NCI-H2029 treated with DMSO at 0.1 percent for 48 hours (cell line): Measurements from ENCODE around the gene RAB35.
A peak's percentile ranks its signal among the peaks of the same experiment; 100 is the strongest.

ENCODE experiments used
- DNase-seq: peaks from one replicate; lab custom pipeline; 2025; lab: John Stamatoyannopoulos, UW

Gene RAB35

DNA sequence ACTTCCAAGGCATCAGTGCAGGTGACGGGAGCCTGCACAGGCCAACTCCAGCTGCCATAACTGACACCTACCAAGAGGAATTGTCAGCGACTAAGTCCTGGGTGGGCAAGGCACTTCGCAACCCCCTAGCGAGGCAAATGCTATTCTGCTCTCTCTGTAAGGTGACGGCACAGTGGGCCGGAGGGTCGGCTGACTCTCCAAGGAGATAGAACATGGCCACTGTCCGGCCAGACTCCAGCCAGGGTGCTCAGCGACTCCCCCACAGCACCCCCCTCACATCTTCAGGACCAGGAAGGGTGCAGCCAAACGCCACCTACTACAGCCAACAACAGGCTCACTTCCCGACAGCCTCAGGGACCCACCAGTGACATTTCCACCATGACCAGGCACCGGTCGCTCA is 13.2 kb downstream of the RAB35 start:
- no peak for DNase-seq

GRCh38 chr12:120103044-120103338 is 13.6 kb downstream of the RAB35 start:
- DNase-seq: no peak

DNA sequence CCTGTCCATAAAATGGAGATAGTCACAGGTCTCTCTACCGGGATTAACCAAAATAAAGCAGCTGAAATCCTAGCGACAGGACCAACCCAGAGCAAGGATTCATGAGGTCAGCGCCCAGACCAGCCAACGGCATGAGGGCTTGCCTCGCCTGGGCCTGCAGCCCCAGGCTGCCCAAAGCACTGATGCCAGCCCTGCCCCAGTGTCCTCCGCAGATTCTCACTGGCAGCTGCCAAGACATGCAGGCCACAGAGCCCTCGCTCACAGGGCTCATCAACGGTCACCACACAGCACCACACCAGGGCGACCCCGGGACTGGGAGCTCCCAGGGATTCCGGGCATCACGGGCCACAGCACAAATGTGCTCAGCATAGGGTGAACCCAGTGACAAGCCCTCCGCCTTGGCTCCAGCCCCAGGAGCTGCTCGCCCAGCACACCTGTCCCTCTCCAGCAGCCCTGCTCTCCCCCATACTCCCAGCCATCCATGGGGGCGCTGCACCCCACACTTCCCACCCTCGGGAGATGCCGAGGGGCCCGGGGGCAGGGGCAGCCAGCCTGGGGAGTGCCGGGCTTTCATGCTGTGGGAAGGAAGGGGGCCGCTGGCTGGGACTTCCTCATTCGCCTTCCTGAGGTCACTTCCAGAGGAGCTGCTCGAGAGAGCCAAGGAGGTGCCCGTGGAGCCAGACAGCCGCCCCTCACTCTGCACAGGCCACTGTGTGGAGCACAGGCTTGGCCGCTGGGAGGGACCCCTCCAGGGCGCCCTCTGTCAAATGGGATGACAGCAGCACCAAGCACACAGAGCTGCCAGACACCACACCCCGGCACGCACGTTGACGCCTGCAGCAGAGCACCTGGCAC is 14.1 kb downstream of the RAB35 start:
- DNase-seq: no peak

DNA sequence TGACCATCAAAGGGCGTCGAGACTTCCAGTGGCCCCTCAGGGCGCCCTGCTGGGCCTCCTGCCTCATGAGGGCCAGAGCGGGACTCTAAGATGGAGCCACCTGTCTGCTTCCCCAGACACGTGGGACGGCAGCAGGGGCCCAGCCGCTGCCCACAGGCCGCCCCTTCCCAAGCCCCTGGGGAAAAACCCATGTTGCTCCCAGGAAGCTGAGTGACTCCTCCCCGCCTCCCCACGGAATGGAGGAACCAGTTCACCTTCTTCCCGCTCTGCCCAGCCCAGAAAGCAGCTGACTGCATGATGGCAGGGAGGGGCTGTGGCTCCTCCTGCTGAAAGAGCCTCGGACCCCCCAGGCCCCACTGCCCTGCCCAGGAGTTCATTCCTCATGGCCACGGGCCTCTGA is 14.9 kb downstream of the RAB35 start:
- no peak for DNase-seq

DNA sequence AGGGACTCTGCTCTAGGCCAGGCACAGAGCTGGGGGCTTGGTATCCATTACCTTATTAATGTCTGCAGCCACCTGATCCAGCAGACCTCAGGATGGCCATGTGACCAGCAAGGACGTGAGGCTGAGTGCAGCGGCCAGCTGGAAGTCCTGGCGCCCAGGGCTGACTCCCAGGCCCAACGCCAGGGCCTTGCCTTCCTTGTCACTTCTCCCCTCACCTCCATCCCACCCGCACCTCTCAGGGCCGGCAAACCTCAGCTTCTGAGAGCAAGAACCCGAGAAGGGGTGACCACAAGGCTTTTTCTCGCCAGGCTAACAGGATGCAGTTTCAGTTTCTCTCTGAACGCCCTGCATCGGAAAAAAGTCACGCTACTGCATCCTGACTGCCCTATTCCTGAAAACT is 15.4 kb downstream of the RAB35 start:
- no peak for DNase-seq

DNA sequence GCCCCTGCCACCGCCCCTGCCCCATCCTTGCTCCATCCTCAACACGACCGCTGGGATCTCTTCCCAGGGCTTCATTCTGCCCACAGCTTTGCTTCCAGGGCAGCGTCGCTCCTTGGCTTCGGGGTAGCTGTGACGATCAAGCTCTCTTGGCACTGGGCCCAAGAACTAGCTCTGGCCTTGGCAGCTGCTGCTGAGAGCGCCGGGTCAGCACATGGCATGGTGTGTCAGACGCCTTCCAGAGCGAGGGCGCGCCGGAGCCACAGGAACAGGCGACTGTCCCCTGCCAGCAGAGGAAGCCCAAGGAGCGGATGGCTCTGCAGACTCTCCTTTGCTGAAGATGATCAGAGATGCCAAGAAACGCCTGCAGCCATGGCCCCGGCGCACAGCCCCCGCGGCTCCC is 15.9 kb downstream of the RAB35 start:
- peak; percentile 13 for DNase-seq

GRCh38 chr12:120099738-120100137 is 16.8 kb downstream of the RAB35 start:
- DNase-seq: no peak

- no peak for DNase-seq
These were observed 17.6 kb downstream of the RAB35 start for GRCh38 chr12:120098756-120099470.

GRCh38 chr12:120096671-120097202 is 19.8 kb downstream of the RAB35 start:
- no peak for DNase-seq

DNA sequence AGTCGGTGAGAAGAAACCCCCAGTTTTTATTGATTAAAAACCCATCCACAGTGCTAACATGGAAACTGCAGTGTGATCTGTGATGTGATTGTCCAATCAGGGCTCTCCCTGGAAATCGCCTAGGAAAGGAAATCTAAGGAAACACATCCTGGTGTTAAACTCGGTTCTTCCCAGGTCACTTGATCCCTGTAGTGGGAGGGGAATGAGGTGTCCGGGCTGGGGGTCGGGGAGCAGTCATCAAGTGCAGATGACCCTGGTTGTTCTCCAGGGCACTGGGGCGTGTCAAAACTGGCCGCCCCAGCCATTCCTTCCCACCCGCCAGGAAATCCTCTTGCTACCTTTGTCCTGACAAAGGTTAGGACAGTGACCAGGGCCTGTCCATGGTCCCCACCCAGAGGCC is 20.8 kb downstream of the RAB35 start:
- no peak for DNase-seq

DNA sequence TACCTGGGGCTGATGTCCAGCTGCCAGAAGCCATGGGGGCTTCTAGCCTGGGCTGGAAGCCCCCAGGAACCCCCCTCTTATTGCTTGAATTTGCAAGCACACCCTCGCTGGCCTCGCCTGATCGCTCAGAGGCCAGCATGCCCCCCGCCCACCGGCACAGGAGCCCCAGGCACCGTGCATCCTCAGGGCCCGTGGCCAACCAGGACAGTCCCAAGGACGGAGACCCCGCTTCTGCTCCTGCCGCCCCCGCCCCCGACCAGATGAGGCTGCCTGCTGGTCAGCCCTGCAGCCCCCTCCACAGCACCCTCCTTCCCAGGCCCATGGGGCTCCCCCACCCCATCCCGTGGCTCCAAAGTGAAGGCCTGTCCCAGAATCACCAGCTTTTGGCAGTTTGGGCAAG is 21.2 kb downstream of the RAB35 start:
- no peak for DNase-seq

- no peak for DNase-seq
These were observed 22.1 kb downstream of the RAB35 start for GRCh38 chr12:120094485-120094884.

- no peak for DNase-seq
These were observed 22.8 kb downstream of the RAB35 start for GRCh38 chr12:120093592-120094355.

- DNase-seq: no peak
These were observed 23.3 kb downstream of the RAB35 start for GRCh38 chr12:120093336-120093591.

GRCh38 chr12:120092551-120093335 is 23.8 kb downstream of the RAB35 start:
- no peak for DNase-seq

DNA sequence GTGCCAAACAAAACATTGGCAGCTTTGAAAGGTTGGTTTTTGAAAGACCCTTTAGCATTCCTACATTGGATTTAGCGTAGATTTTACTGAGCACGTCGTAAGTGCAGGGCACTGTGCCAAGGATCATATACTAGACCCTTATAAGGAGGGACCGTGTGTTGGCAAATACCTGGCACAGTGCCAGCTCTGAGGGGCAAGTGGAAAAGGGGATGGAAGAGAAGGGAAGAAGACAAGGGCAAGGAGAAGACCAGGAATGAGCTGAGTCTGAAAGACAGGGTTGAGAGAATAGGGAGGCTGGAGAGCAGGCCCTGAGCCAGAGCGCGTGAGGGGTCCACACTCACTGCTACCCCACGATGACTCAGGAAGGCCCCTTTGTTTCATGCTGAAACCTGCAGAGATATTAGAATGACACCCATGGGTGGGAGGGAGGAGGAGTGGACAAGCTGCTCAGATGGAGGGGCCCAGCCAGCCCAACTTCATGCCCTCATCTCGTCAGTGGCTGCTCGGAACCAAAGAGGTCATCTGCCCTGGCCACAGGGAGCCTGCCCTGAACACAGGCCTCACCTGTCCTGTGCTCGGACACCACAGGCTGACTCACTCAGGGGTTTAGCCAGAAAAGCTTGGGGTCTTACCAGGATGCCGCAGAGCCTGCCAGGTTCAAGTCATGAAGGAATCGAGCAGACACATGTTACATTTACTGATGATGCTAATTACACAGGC is 25.0 kb downstream of the RAB35 start:
- DNase-seq: no peak

DNA sequence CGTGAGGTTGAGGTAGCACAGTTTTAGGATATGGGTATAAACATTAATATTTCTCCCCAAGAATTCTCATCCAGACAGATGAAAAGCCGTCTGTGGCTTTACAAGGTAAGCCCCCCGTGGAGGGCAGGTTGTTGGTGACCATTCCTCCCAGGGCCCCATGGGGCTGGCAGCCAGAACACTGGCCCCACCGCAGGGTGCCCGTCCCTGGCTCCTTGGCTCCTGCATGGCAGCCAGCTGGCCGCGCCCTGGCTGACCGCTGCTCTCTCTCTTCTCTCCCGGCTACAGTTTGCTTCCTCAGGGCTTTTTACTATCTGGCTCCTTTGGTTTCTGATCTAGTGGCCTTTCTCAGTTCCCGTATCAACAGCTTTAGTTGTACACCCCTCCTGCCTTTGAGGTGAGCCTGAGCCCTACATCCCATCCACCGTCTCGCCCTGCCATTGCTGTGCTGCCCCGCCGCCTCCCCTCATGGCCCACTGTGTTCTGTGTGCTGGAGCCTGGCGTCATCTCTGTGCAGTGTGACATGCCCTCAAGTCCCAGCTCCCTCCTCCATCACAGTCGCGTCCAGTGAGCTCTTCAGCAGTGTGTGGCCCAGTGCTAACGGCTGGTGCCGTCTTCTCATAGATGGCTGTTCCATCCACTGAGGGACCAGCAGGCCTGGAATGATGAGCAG is 25.8 kb downstream of the RAB35 start:
- DNase-seq: no peak

DNA sequence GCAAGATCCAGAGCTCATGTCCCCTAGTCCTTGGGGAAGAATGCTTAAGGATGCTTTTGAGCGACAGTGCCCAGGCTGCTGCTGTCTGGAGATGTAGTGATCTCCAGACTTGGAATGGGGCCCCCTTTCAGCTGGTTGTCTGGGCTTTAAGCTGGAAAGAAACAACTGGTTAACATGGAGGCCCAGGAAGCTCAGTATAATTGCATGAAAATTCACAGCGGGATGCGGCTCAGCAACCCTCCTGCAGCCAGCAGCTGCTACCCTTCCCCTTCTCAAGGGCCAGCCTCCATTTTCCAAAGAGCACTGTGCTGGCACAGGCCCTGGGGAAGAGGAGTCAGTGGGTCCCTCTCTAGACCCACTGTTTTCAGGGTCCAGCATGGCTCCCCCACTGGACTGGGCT is 26.3 kb downstream of the RAB35 start:
- no peak for DNase-seq

DNA sequence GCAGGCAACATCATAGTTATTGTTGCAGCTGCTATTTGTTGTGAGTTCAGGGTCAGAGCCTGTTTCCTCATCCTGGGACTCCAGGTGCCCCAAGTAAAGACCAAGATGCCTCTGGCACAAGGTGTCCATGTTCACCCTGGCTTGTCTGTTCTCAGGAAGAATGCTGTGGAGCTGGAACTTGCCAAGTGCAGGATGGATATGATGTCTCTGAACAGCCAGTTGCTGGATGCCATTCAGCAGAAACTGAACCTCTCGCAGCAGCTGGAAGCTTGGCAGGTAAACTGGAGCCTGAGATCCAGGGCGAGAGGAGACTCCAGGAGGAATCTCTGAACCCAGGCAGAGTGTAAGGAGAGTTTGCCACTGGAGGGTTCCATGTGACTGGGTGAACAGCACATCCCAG is 26.8 kb downstream of the RAB35 start:
- no peak for DNase-seq

GRCh38 chr12:120089105-120089504 is 27.4 kb downstream of the RAB35 start:
- no peak for DNase-seq
